H9 (cell line): ENCODE data around the gene TSPEAR. TPM values are rescaled to one million over a fixed set of nuclear protein-coding genes. Genes with fewer than 3 reads are reported as not detected.
A peak's percentile ranks its signal among the peaks of the same experiment; 100 is the strongest.

ENCODE experiments used
- DNase-seq: peaks from one replicate; pipeline ENCODE4 v3.0.0-alpha.2; 2017
- H2AFZ ChIP-seq: one replicate; pipeline ENCODE4 v1.6.1; 2013; ENCODE audit warnings: mild to moderate bottlenecking, low read length, control low read depth, moderate library complexity
- H2AK5ac ChIP-seq: 2 replicates; pipeline ENCODE4 v1.6.1; 2013; ENCODE audit warnings: low read length, control low read depth, mixed read lengths; ENCODE audit not compliant: insufficient read length
- H2BK120ac ChIP-seq: one replicate; pipeline ENCODE4 v1.6.1; 2013; ENCODE audit warnings: low read depth, mild to moderate bottlenecking, low read length, control low read depth, inconsistent platforms; ENCODE audit not compliant: poor library complexity, severe bottlenecking
- H2BK12ac ChIP-seq: 2 replicates; pipeline ENCODE4 v1.6.1; 2013; ENCODE audit warnings: low read length, control low read depth, mixed read lengths, low read depth; ENCODE audit not compliant: insufficient read length
- H2BK15ac ChIP-seq: 2 replicates; pipeline ENCODE4 v1.6.1; 2013; ENCODE audit warnings: low read depth, low read length, control low read depth
- H2BK20ac ChIP-seq: one replicate; pipeline ENCODE4 v1.6.1; 2013; ENCODE audit warnings: low read depth, mild to moderate bottlenecking, low read length, control low read depth, inconsistent platforms; ENCODE audit not compliant: poor library complexity, severe bottlenecking
- H2BK5ac ChIP-seq: 2 replicates; pipeline ENCODE4 v1.6.1; 2013; ENCODE audit warnings: low read length, control low read depth, mixed read lengths; ENCODE audit not compliant: insufficient read length
- H3K14ac ChIP-seq: 2 replicates; pipeline ENCODE4 v1.6.1; 2013; ENCODE audit warnings: low read length, control low read depth; ENCODE audit not compliant: insufficient read depth
- H3K18ac ChIP-seq: 2 replicates; pipeline ENCODE4 v1.6.1; 2013; ENCODE audit warnings: low read depth, mild to moderate bottlenecking, mixed read lengths, low read length, control low read depth; ENCODE audit not compliant: insufficient read length
- H3K23ac ChIP-seq: 2 replicates; pipeline ENCODE4 v1.6.1; 2013; ENCODE audit warnings: low read length, control low read depth, mixed read lengths, low read depth; ENCODE audit not compliant: insufficient read length
- H3K23me2 ChIP-seq: 2 replicates; pipeline ENCODE4 v1.6.1; 2013; ENCODE audit warnings: low read depth, mild to moderate bottlenecking, mixed read lengths, low read length, control low read depth; ENCODE audit not compliant: insufficient read length, poor library complexity, severe bottlenecking
- H3K27ac ChIP-seq: 2 replicates; pipeline ENCODE4 v1.5.1; 2013; ENCODE audit warnings: low read length, control low read depth, mixed read lengths, low read depth; ENCODE audit not compliant: insufficient read length
- H3K27me3 ChIP-seq: 2 replicates; pipeline ENCODE4 v1.6.1; 2013; ENCODE audit warnings: low read length, control low read depth, inconsistent platforms; ENCODE audit not compliant: insufficient read depth
- H3K4ac ChIP-seq: 2 replicates; pipeline ENCODE4 v1.6.1; 2013; ENCODE audit warnings: low read depth, mild to moderate bottlenecking, control low read depth, inconsistent platforms, low read length, moderate library complexity
- H3K4me1 ChIP-seq: 2 replicates; pipeline ENCODE4 v1.6.1; 2013; ENCODE audit warnings: low read length, control low read depth, inconsistent platforms; ENCODE audit not compliant: insufficient read depth
- H3K4me2 ChIP-seq: 2 replicates; pipeline ENCODE4 v1.6.1; 2013; ENCODE audit warnings: low read length, control low read depth, mixed read lengths; ENCODE audit not compliant: insufficient read length, insufficient read depth
- H3K56ac ChIP-seq: 2 replicates; pipeline ENCODE4 v1.6.1; 2013; ENCODE audit warnings: low read depth, mild to moderate bottlenecking, mixed read lengths, low read length, control low read depth; ENCODE audit not compliant: insufficient read length
- H3K79me1 ChIP-seq: 2 replicates; pipeline ENCODE4 v1.6.1; 2013; ENCODE audit warnings: low read depth, mild to moderate bottlenecking, moderate library complexity, low read length, control low read depth, inconsistent platforms; ENCODE audit not compliant: insufficient read depth, poor library complexity, severe bottlenecking
- H3K79me2 ChIP-seq: 2 replicates; pipeline ENCODE4 v1.6.1; 2013; ENCODE audit warnings: low read length, control low read depth, inconsistent platforms; ENCODE audit not compliant: insufficient read depth
- H3K9ac ChIP-seq: 2 replicates; pipeline ENCODE4 v1.6.1; 2013; ENCODE audit warnings: low read length, control low read depth, mixed read lengths; ENCODE audit not compliant: insufficient read length; ENCODE audit errors: extremely low read depth
- H3K9me3 ChIP-seq: one replicate; pipeline ENCODE4 v1.6.1; 2013; ENCODE audit warnings: low read depth, low read length, inconsistent platforms; ENCODE audit not compliant: control insufficient read depth
- H3T11ph ChIP-seq: one replicate; pipeline ENCODE4 v1.6.1; 2013; ENCODE audit warnings: mild to moderate bottlenecking, low read length, control low read depth, inconsistent platforms
- H4K20me1 ChIP-seq: one replicate; pipeline ENCODE4 v1.6.1; 2013; ENCODE audit not compliant: control insufficient read depth, insufficient read length, insufficient read depth
- H4K5ac ChIP-seq: 2 replicates; pipeline ENCODE4 v1.6.1; 2013; ENCODE audit warnings: low read depth, mild to moderate bottlenecking, mixed read lengths, low read length, control low read depth; ENCODE audit not compliant: insufficient read length
- H4K8ac ChIP-seq: replicated peaks from 2 replicates; pipeline ENCODE4 v1.6.1; 2013; ENCODE audit warnings: low read length, control low read depth, mixed read lengths, low read depth; ENCODE audit not compliant: insufficient read length
- H4K91ac ChIP-seq: 2 replicates; pipeline ENCODE4 v1.6.1; 2013; ENCODE audit warnings: low read depth, mild to moderate bottlenecking, moderate library complexity, mixed read lengths, low read length, control low read depth; ENCODE audit not compliant: insufficient read length
- H3K27ac Mint-ChIP-seq, 3 experiments: 2 replicates in 2 of 3; 3 replicates in 1 of 3; pipeline ENCODE4 v1.8.0; 2020 to 2021; ENCODE audit warnings: mixed read lengths in 3 of 3, mild to moderate bottlenecking in 1 of 3, moderate library complexity in 1 of 3
- H3K27me3 Mint-ChIP-seq: 2 replicates; pipeline ENCODE4 v1.8.0; 2021; ENCODE audit warnings: low read depth, mild to moderate bottlenecking, moderate library complexity, mixed read lengths
- H3K36me3 Mint-ChIP-seq, 3 experiments: 2 replicates in 2 of 3; 3 replicates in 1 of 3; pipeline ENCODE4 v1.8.0; 2020 to 2021; ENCODE audit warnings: low read depth in 3 of 3, mixed read lengths in 3 of 3; ENCODE audit not compliant: insufficient read depth in 1 of 3
- H3K4me1 Mint-ChIP-seq, 2 experiments: 2 replicates each; pipeline ENCODE4 v1.8.0; 2020; ENCODE audit warnings: mixed read lengths in 2 of 2
- H3K4me3 Mint-ChIP-seq, 2 experiments: 2 replicates in 1 of 2; 3 replicates in 1 of 2; pipeline ENCODE4 v1.8.0; 2020 to 2021; ENCODE audit warnings: mild to moderate bottlenecking in 2 of 2, mixed read lengths in 2 of 2, moderate library complexity in 1 of 2
- H3K9me3 Mint-ChIP-seq, 2 experiments: 2 replicates in 1 of 2; 3 replicates in 1 of 2; pipeline ENCODE4 v1.8.0; 2020; ENCODE audit warnings: mild to moderate bottlenecking in 2 of 2, mixed read lengths in 2 of 2, moderate library complexity in 1 of 2
- WGBS: extraction: QIAGEN DNeasy Blood & Tissue Kit; methylation state at CpG from one replicate; pipeline ENCODE4 v1.1.7; 2013; ENCODE audit warnings: missing lambda C conversion rate, low lambda C conversion rate, mixed read lengths; ENCODE audit not compliant: insufficient read length; ENCODE audit errors: extremely low coverage; 5-methylcytosine and 5-hydroxymethylcytosine counted together
- total RNA-seq: library from RNA; stranded (reverse); gene quantifications from 2 replicates; pipeline ENCODE4 v1.2.1, GENCODE V29; 2021
- TF ChIP-seq, protein P1 (sequence below): fragments of 200-600 bp; sonication (generic); conservative IDR thresholded peaks from 3 replicates; pipeline ENCODE4 v1.8.0; 2021; ENCODE audit warnings: antibody characterized with exemption, mild to moderate bottlenecking

Gene TSPEAR
- total RNA-seq, 1 experiment from 2014 or later = 1.3 TPM

DNA sequence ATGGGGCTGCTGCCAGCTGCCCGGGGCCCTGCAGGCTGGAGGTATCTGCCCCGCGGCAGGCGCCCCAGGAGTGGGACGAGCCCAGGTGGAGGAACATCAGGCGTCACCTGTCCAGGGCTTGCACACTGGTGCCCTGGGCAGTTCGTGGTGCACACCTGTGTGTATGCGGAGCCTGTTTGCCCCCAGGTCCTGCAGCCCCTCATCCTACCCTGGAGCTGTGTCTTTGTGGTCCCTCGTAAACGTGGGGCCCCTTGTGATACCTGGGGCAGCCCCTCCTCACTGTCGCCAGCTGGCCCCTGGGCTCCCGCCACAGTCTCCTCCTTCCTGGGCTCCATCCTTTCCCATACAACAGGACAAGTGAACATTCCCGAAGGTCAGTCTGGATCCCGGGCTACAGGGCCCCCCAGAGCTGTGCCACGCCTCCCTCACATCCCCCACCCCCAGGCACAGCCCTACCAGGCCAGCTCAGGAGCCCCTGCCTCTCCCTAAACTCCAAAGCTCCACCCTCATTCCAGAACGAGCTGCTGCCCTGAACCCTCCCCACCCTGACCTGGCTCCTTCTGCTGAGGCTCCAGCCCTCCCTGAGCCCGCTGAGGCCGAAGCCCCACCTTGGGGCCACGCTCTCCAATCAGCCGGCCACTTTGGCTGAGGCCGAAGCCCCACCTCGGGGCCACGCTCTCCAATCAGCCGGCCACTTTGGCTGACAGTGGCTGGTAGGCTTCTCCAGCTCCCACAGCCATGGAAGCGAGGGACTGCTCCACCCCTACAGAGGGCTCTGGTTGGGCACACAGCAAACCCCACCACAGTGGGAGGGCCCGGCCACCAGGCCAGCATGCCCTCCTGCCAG is 47.6 kb upstream of the TSPEAR start:
- no peaks in the 10 kb centered on the region for H3K9me3 ChIP-seq
- H3K4me1 Mint-ChIP-seq = peaks cover 18 to 21% of the 10 kb centered on the region in 2 experiments
- no peak overlapping the region for H2BK15ac ChIP-seq
- no peak overlapping the region for H4K5ac ChIP-seq
- no peak overlapping the region for H4K8ac ChIP-seq
- no peak overlapping the region; the same call in 1 of the 2 replicates for H3K14ac ChIP-seq
- H3K18ac ChIP-seq = no peak overlapping the region
- H3K27ac Mint-ChIP-seq = no peak overlapping the region
- no CpG with 5 or more reads among the region's 26 CpGs for WGBS
- H4K91ac ChIP-seq = no peak overlapping the region
- no peaks in the 10 kb centered on the region for H3K4me1 ChIP-seq
- no peak overlapping the region for H3K56ac ChIP-seq
- H3K4me2 ChIP-seq = no peak overlapping the region
- H3K79me2 ChIP-seq = no peaks in the 10 kb centered on the region
- peaks cover 0 to 6% of the 10 kb centered on the region in 2 experiments; a peak in 3 of 5 replicates for H3K9me3 Mint-ChIP-seq
- H2BK5ac ChIP-seq = no peak overlapping the region
- DNase-seq = peak; percentile 42
- no peaks in the 10 kb centered on the region for H3K27me3 ChIP-seq
- H4K20me1 ChIP-seq = no peaks in the 10 kb centered on the region
- H2BK12ac ChIP-seq = no peak overlapping the region
- no peak overlapping the region for H2BK20ac ChIP-seq
- no peaks in the 10 kb centered on the region for H3K79me1 ChIP-seq
- peaks cover 0 to 10% (median 9%) of the 10 kb centered on the region in 3 experiments; a peak in 3 of 7 replicates for H3K36me3 Mint-ChIP-seq
- H2AFZ ChIP-seq = no peak overlapping the region
- no peak overlapping the region for H3T11ph ChIP-seq
- H2AK5ac ChIP-seq = no peak overlapping the region
- H3K4me3 Mint-ChIP-seq = no peak overlapping the region
- no peak overlapping the region for H3K9ac ChIP-seq
- H3K4ac ChIP-seq = no peak overlapping the region
- H3K27ac ChIP-seq = no peak overlapping the region
- H3K23ac ChIP-seq = no peak overlapping the region
- H3K23me2 ChIP-seq = no peaks in the 10 kb centered on the region
- TF ChIP-seq, protein P1, sequence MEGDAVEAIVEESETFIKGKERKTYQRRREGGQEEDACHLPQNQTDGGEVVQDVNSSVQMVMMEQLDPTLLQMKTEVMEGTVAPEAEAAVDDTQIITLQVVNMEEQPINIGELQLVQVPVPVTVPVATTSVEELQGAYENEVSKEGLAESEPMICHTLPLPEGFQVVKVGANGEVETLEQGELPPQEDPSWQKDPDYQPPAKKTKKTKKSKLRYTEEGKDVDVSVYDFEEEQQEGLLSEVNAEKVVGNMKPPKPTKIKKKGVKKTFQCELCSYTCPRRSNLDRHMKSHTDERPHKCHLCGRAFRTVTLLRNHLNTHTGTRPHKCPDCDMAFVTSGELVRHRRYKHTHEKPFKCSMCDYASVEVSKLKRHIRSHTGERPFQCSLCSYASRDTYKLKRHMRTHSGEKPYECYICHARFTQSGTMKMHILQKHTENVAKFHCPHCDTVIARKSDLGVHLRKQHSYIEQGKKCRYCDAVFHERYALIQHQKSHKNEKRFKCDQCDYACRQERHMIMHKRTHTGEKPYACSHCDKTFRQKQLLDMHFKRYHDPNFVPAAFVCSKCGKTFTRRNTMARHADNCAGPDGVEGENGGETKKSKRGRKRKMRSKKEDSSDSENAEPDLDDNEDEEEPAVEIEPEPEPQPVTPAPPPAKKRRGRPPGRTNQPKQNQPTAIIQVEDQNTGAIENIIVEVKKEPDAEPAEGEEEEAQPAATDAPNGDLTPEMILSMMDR = no peak
- no peak overlapping the region for H2BK120ac ChIP-seq
- peaks cover 12% of the 10 kb centered on the region for H3K27me3 Mint-ChIP-seq
